ENCODE measurements around the gene TNIK.

DNA sequence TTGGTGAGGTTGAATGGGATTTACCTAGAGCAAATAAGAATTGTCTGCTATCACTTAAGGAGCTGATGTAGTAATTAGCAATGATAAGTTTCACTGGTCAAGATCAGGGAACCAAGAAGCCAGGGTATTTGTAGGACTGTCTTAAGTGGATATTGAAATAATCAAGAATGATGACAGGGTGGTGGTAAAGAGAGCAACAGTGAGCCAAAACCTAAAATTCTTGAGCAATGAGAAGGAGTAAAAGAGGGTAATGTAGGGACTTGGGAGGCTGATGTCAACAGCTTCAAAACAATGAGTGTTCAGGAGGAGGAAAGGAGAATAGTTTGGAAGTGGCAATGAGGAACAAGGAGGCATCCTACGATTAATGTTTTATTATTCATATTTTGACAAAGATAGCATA, 402.1 kb downstream of the TNIK start:
- TF ChIP-seq, protein P1, sequence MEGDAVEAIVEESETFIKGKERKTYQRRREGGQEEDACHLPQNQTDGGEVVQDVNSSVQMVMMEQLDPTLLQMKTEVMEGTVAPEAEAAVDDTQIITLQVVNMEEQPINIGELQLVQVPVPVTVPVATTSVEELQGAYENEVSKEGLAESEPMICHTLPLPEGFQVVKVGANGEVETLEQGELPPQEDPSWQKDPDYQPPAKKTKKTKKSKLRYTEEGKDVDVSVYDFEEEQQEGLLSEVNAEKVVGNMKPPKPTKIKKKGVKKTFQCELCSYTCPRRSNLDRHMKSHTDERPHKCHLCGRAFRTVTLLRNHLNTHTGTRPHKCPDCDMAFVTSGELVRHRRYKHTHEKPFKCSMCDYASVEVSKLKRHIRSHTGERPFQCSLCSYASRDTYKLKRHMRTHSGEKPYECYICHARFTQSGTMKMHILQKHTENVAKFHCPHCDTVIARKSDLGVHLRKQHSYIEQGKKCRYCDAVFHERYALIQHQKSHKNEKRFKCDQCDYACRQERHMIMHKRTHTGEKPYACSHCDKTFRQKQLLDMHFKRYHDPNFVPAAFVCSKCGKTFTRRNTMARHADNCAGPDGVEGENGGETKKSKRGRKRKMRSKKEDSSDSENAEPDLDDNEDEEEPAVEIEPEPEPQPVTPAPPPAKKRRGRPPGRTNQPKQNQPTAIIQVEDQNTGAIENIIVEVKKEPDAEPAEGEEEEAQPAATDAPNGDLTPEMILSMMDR (conservative IDR thresholded peaks at IDR 0.05; ENCODE audit: low read depth, low read length): no peak
- TF ChIP-seq POLR2A (IDR thresholded peaks at IDR 0.05; ENCODE audit: low read depth, low read length): no peak
- no peak for TF ChIP-seq RAD21 (IDR thresholded peaks at IDR 0.05; ENCODE audit: low read length)

Data from IMR-90 (cell line).